ENCODE results near the gene EPS15. TPM values are rescaled to one million over a fixed set of nuclear protein-coding genes. Genes with fewer than 3 reads are reported as not detected.

The EPS15 gene
- total RNA-seq, 3 donors from 2014 or later, result 50.0 to 85.5 (median 54.0) TPM

DNA sequence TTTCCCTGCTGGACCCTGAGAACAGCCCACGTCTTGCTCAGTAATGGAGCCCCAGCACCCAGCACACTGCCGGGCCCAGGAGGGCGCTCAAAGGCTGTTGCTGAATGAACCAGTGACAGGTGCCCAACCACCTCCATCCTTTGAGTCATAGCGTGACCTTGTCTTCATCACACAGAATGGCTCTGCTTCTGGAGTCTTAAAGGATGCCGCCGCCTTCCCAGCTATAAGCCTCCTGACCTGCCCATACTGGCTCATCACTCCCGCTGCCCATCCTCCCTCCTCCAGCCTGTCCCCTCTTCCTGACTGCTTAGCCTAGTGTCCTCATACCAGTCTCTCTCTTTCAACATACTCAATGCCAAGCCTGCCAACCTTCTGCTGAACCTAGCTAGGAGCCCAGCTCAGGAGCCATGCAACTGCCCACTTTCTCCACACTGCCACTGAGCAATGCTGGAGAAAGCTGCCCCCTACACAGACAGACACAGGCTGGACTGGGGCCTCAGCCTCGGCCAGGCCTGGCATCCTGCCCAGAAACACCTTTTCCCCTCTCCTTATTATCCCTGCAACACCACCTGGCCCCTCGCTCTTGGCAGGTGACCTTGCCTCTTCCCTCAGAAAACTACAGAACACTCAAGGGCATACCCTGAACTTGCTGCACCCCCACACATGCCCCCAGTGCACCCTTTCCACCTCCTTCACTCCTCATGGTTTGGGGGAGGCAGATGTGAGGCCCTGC, 202.8 kb downstream of the EPS15 start:
- Histone ChIP-seq H3K4me1 (ENCODE audit: low read depth) (peaks cover 21% of the 10 kb centered on the region), H3K36me3 (ENCODE audit: low read depth) (no peaks in the 10 kb centered on the region), H3K9me3 (no peaks in the 10 kb centered on the region), H3K4me3 (no peak overlapping the region)
- DNase-seq, result peak in 1 of 3 donors; percentile 26
- ATAC-seq, result no peak
- intact Hi-C loops (cut with DNase I, micrococcal nuclease), result no loop called here
- TF ChIP-seq, protein P1, sequence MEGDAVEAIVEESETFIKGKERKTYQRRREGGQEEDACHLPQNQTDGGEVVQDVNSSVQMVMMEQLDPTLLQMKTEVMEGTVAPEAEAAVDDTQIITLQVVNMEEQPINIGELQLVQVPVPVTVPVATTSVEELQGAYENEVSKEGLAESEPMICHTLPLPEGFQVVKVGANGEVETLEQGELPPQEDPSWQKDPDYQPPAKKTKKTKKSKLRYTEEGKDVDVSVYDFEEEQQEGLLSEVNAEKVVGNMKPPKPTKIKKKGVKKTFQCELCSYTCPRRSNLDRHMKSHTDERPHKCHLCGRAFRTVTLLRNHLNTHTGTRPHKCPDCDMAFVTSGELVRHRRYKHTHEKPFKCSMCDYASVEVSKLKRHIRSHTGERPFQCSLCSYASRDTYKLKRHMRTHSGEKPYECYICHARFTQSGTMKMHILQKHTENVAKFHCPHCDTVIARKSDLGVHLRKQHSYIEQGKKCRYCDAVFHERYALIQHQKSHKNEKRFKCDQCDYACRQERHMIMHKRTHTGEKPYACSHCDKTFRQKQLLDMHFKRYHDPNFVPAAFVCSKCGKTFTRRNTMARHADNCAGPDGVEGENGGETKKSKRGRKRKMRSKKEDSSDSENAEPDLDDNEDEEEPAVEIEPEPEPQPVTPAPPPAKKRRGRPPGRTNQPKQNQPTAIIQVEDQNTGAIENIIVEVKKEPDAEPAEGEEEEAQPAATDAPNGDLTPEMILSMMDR (IDR thresholded peaks at IDR 0.05), result no peak

DNA sequence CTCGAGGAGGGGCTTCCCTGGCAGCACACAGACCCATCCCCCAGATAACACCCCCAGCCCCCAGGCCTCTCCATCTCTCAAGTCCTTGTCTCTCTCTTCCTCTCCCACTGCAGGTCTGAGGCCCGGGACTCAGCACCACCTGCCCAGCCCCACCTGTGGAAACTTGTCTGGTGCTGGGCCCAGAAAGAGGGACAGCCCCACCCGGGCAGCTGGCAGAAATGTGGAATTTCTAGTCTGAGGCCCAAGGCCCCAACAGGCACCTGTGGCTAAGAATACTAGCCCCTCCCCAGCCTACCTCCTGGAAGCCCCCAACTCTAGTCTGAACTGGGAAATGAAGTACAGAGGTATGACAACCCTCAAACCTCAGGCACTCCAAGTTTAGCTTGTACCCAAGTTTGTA, 204.1 kb downstream of the EPS15 start:
- peaks cover 21% of the 10 kb centered on the region for H3K4me1 ChIP-seq (ENCODE audit: low read depth)
- peak; percentile 53 to 71 (median 62) for DNase-seq
- peak; percentile 59 for ATAC-seq
- TF ChIP-seq, protein P1 (IDR thresholded peaks at IDR 0.05), result no peak
- no peaks in the 10 kb centered on the region for H3K36me3 ChIP-seq (ENCODE audit: low read depth)
- no peaks in the 10 kb centered on the region for H3K9me3 ChIP-seq
- intact Hi-C loops (cut with DNase I, micrococcal nuclease), result no loop called here
- no peak overlapping the region for H3K4me3 ChIP-seq

DNA sequence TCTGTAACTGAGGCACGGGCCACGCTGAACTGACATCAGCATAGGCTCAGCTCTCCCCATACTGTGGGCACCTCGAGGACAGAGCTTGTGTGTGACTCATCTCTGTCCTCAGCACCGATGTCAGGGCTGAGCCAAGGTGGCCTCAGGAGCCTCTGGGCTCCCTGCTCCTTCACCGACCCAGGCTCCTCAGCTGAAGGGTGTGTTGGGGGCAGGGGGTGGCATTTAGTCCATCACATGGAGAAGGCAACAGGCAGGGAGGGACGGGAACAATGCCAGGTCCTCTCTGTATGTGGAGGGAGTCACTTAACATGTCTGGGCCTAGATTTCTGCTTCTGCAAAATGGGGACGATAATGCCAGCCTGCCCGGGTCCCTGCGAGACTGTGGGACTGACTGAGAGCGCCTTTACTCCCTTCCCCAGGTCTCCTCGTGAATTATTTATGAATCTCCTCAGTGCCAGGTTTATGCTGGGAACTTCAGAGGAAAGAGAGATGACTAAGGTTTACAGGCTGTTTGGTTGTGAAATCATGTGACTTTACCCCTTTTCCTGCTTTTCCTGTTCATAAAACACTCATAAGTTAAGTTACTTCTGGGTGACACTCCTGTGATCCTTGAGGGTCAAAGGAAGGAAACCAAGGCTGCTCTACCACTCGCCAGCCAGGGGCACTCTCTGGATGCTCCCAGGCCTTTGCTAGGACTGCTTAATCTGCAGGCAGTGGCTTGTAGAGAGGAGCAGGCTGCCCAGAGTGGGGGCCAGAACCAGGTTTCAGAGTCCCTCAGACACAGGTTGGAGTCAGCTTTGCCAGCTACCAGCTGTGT, 204.9 kb downstream of the EPS15 start:
- peak in 2 of 3 donors; percentile 60 to 63 for DNase-seq
- peak; percentile 80 for ATAC-seq
- H3K36me3 ChIP-seq (ENCODE audit: low read depth), result no peaks in the 10 kb centered on the region
- no peaks in the 10 kb centered on the region for H3K9me3 ChIP-seq
- peaks cover 21% of the 10 kb centered on the region for H3K4me1 ChIP-seq (ENCODE audit: low read depth)
- TF ChIP-seq, protein P1 (IDR thresholded peaks at IDR 0.05), result no peak
- intact Hi-C loops (cut with DNase I, micrococcal nuclease), result no loop called here
- H3K4me3 ChIP-seq, result no peak overlapping the region

DNA sequence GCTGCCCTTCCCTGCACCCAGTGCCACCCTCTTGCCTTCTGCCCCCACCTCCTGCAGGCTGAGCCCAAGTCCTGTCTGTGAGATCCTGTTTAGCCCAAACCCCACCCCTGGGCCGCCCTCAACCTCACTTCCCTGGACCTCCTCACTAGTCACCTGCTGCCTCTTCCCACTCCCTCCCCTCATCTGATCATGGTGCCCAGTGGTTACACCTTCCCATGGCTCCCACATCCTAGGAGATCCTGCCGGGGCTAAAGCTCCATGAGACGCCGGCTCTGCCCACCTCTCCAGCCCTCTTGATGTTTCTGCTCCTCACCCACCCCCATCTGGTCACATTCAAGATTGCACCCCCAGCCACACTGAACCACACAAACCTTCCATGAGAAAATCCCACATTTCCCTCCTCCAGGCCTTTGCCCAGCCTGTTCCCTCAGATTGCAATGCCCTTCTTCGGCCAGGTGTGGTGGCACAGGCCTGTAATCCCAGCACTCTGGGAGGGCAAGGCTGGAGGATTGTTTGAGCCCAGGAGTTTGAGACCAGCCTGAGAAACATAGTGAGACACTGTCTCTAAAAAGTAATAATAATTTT, 205.7 kb downstream of the EPS15 start:
- Histone ChIP-seq H3K36me3 (ENCODE audit: low read depth) (no peaks in the 10 kb centered on the region), H3K4me1 (ENCODE audit: low read depth) (peaks cover 21% of the 10 kb centered on the region), H3K9me3 (no peaks in the 10 kb centered on the region), H3K4me3 (no peak overlapping the region)
- DNase-seq (peak in 1 of 3 donors; percentile 35), ATAC-seq (peak; percentile 14)
- intact Hi-C loops (cut with DNase I, micrococcal nuclease), result no loop called here
- TF ChIP-seq, protein P1 (IDR thresholded peaks at IDR 0.05), result no peak

DNA sequence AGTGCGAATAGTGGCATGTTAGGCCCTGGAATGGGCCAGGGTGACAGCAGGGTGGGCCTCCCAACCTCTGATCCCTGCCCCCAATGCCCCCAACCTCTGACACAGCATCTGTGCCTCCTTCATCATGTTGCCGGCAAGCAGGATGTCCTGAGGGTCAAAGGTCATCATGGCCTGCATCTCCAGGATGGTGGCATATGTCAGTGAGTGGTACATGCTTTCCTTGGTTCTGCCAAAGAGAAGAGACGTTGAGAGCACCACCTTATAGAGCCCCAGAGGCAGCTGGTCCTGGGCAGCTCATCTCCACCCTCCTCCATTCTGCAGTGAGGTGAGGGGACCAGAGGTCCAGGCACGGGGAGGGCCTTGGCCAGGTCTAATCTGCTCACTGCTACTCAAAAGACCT, 206.3 kb downstream of the EPS15 start:
- DNase-seq, result peak in 1 of 3 donors; percentile 24
- H3K9me3 ChIP-seq, result no peaks in the 10 kb centered on the region
- H3K4me3 ChIP-seq, result no peak overlapping the region
- ATAC-seq, result no peak
- TF ChIP-seq, protein P1 (IDR thresholded peaks at IDR 0.05), result no peak
- intact Hi-C loops (cut with DNase I, micrococcal nuclease), result no loop called here
- no peaks in the 10 kb centered on the region for H3K36me3 ChIP-seq (ENCODE audit: low read depth)
- H3K4me1 ChIP-seq (ENCODE audit: low read depth), result peaks cover 21% of the 10 kb centered on the region

All from mucosa of descending colon (tissue), 3 donors.